Measurements from ENCODE around the gene NSD2.
"Not testable (repeated sequence)": the region's sequence is repeated elsewhere in the genome, so short reads cannot be mapped to it uniquely, and the experiment has no call there.

The NSD2 gene

DNA sequence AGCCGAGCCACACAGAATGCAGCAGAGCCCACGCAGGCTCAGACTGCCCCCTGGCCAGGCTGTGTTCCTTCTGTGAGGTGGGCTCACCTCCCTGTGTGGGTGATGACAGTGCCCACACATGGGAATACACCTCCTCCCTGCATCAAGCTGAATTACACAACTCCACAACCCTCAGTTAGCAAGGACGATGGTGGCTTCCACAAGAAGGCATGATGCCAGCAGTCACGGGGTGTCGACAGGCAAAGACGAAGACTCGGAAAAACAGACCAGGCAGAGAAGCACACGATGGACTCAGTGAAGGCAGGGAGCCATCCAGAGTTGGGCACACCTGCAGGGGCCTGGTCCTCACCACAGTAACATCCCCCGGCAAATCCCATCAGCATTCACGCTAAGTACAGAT lies 27.3 kb upstream of the NSD2 start:
- Histone ChIP-seq H3K4me1 (ENCODE audit: insufficient read depth, low read length) (no peaks in the 10 kb centered on the region), H3K27ac (ENCODE audit: low read depth, low read length) (no peak overlapping the region)

DNA sequence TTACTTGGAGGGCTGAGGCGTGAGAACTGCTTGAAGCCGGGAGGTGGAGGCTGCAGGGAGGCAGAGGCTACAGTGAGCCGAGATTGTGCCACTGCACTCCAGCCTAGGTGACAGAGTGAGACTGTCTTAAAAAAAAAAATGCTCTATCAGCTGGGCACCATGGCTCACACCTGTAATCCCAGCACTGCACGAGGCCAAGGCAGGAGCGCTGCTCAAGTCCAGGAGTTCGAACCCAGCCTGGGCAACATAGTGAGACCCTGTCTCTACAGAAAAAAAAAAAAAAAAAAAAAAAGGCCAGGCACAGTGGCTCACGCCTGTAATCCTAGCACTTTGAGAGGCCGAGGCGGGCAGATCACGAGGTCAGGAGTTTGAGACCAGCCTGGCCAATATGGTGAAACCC lies 26.6 kb upstream of the NSD2 start:
- not testable (repeated sequence) for H3K4me1 ChIP-seq (ENCODE audit: insufficient read depth, low read length); H3K27me3 ChIP-seq (ENCODE audit: control insufficient read depth in 1 of 2, insufficient read depth in 2 of 2, low read length in 2 of 2); H3K4me3 ChIP-seq (ENCODE audit: low read depth in 1 of 2, low read length in 2 of 2); H3K27ac ChIP-seq (ENCODE audit: low read depth, low read length); H3K9me3 ChIP-seq (ENCODE audit: low read length); H3K9ac ChIP-seq (ENCODE audit: low read length)
- H3K36me3 ChIP-seq (ENCODE audit: insufficient read depth, low read length) = peaks cover 31% of the 10 kb centered on the region

More for the DNA sequence above, 27.3 kb upstream of the NSD2 start:
- H3K9me3 ChIP-seq (ENCODE audit: low read length) = no peaks in the 10 kb centered on the region
- H3K9ac ChIP-seq (ENCODE audit: low read length) = no peak overlapping the region
- peaks cover 38% of the 10 kb centered on the region for H3K36me3 ChIP-seq (ENCODE audit: insufficient read depth, low read length)
- no peaks in the 10 kb centered on the region for H3K27me3 ChIP-seq (ENCODE audit: control insufficient read depth in 1 of 2, insufficient read depth in 2 of 2, low read length in 2 of 2)
- H3K4me3 ChIP-seq (ENCODE audit: low read depth in 1 of 2, low read length in 2 of 2) = no peak overlapping the region

DNA sequence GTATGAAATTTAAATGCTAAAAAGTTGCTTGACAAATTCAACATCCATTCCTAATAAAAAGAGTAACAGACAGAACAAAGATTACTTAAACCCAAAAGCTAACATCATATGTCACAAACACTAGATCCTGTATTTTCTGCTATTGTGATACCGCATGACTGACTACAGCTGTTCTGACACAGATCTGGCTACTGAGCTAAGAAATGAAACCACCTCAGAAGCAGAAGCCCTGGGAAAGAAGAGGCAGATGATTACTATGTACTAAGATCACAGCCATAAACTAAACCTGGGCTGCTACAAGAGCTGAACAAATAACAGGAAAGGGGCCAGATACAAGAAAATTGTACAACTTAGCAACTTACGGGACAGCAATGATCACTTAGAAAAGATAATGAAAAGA lies 24.6 kb upstream of the NSD2 start:
- Histone ChIP-seq H3K4me1 (ENCODE audit: insufficient read depth, low read length) (no peaks in the 10 kb centered on the region), H3K27ac (ENCODE audit: low read depth, low read length) (no peak overlapping the region), H3K27me3 (ENCODE audit: control insufficient read depth in 1 of 2, insufficient read depth in 2 of 2, low read length in 2 of 2) (no peaks in the 10 kb centered on the region), H3K9ac (ENCODE audit: low read length) (no peak overlapping the region), H3K4me3 (ENCODE audit: low read depth in 1 of 2, low read length in 2 of 2) (no peak overlapping the region), H3K9me3 (ENCODE audit: low read length) (no peaks in the 10 kb centered on the region), H3K36me3 (ENCODE audit: insufficient read depth, low read length) (peaks cover 26% of the 10 kb centered on the region)

DNA sequence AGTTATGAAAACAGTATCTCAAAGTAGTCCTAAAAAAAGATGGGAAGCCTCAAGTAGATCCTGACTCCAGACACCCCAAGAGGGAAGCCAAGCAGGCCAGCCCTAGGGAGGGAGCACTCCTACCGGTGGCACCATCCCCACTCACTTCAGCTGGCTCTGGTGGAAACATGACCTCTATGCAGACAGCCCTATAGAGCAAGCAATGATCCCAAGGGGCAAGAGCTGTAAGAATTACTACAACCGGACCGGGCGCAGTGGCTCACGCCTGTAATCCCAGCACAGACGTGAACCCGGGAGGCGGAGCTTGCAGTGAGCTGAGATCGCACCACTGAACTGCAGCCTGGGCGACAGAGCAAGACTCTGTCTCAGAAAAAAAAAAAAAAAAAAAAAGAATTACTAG lies 20.9 kb upstream of the NSD2 start:
- Histone ChIP-seq H3K9ac (ENCODE audit: low read length) (no peak overlapping the region), H3K36me3 (ENCODE audit: insufficient read depth, low read length) (peaks cover 6% of the 10 kb centered on the region), H3K9me3 (ENCODE audit: low read length) (no peaks in the 10 kb centered on the region), H3K4me1 (ENCODE audit: insufficient read depth, low read length) (peaks cover 7% of the 10 kb centered on the region), H3K4me3 (ENCODE audit: low read depth in 1 of 2, low read length in 2 of 2) (no peak overlapping the region), H3K27ac (ENCODE audit: low read depth, low read length) (no peak overlapping the region), H3K27me3 (ENCODE audit: control insufficient read depth in 1 of 2, insufficient read depth in 2 of 2, low read length in 2 of 2) (no peaks in the 10 kb centered on the region)

DNA sequence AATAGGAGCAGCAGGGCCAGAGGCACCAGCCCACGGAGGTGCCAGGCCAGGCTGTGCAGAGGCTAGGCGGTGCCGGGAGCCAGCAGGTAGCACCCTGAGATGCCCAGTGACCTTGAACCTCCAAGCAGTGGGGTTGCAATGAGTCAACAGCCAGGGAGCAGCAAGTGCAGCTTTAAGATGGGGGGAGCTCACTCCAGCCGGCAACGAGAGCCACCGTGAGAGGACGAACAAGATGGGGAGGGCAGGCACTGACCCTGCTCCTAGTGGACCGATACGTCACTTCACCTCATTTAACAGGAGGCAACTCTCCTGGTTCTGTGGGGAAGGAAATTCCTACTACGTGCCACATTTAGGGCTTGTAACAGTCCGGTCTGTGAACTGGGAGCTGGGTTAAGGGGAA lies 20.0 kb upstream of the NSD2 start:
- no peaks in the 10 kb centered on the region for H3K9me3 ChIP-seq (ENCODE audit: low read length)
- H3K27me3 ChIP-seq (ENCODE audit: control insufficient read depth in 1 of 2, insufficient read depth in 2 of 2, low read length in 2 of 2) = no peaks in the 10 kb centered on the region
- H3K9ac ChIP-seq (ENCODE audit: low read length) = no peak overlapping the region
- H3K4me1 ChIP-seq (ENCODE audit: insufficient read depth, low read length) = peaks cover 7% of the 10 kb centered on the region
- H3K27ac ChIP-seq (ENCODE audit: low read depth, low read length) = no peak overlapping the region
- H3K36me3 ChIP-seq (ENCODE audit: insufficient read depth, low read length) = peaks cover 6% of the 10 kb centered on the region
- H3K4me3 ChIP-seq (ENCODE audit: low read depth in 1 of 2, low read length in 2 of 2) = no peak overlapping the region

DNA sequence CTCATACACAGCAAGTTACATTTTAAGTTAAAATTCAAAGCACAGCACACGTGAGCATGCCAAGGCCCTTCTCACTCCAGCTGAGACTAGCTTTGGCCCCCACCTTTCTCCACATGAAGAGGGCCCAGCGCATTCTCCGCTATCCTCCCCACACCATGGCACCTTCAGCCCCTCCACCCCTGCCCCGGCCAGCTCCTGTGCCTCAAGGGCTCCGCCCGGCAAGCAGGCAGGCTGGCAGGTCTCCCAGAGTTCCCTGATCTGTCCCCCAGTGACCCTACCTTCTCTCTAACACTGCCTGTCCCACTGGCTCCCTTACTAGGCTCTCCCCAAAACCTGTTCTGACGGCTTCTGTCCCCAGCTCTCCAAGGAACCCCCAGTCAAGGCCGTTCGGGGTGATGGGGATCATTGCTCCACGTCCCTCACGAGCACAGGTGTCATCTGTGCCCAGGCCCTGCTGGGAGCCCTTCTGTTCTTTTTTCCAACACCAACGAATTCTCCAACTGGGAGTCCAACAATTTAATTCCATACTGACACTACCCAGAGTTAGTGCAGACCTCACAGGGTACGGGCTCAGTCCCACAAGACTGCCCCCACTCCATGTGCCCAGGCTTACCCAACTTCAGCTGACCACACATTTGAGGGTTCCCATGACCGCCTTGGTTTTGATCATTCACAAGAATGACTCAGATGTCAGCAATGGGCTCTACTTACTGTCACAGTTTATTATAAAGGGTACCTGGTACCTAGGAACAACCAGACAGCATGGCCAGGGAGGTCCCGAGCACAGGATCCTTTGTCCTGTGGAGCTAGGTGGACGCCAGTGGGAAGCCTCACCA lies 19.4 kb upstream of the NSD2 start:
- no peaks in the 10 kb centered on the region for H3K36me3 ChIP-seq (ENCODE audit: insufficient read depth, low read length)
- H3K9ac ChIP-seq (ENCODE audit: low read length) = no peak overlapping the region
- no peak overlapping the region for H3K4me3 ChIP-seq (ENCODE audit: low read depth in 1 of 2, low read length in 2 of 2)
- H3K9me3 ChIP-seq (ENCODE audit: low read length) = no peaks in the 10 kb centered on the region
- no peak overlapping the region for H3K27ac ChIP-seq (ENCODE audit: low read depth, low read length)
- H3K27me3 ChIP-seq (ENCODE audit: control insufficient read depth in 1 of 2, insufficient read depth in 2 of 2, low read length in 2 of 2) = no peaks in the 10 kb centered on the region
- H3K4me1 ChIP-seq (ENCODE audit: insufficient read depth, low read length) = peaks cover 7% of the 10 kb centered on the region

DNA sequence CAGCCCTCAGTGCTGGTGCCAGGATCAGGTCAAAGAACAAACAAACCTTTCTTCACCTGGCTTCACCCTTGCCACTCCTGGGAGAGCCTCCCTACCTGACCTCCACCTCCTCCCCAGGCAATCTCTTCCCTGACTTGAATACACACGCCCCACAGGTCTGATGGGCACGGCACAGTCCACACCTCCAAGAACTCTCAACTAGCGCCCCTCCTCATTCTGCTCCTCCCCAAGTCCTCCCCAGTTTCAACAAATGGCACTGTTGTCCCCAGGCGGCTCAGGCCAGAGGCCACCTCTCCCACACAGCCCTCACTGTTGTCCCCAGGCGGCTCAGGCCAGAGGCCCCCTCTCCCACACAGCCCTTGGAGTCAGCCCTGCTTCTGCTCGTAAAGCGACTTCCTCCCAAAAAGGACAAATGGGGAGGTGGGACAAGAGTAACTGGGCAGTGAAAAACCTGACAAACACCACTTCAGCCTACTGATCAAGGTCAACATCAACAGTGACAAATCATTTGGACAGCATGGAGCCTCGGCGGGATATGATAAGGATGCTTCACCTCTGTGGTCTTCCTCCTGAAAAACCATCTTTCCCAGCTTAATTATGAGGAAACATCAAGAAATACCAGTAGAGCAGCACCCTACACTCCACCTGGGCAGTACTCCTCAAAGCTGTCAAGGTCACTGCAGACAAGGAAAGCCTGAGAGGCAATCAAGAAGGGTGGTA lies 18.1 kb upstream of the NSD2 start:
- Histone ChIP-seq H3K9ac (ENCODE audit: low read length) (no peak overlapping the region), H3K9me3 (ENCODE audit: low read length) (no peaks in the 10 kb centered on the region), H3K4me3 (ENCODE audit: low read depth in 1 of 2, low read length in 2 of 2) (no peak overlapping the region), H3K36me3 (ENCODE audit: insufficient read depth, low read length) (no peaks in the 10 kb centered on the region), H3K27me3 (ENCODE audit: control insufficient read depth in 1 of 2, insufficient read depth in 2 of 2, low read length in 2 of 2) (no peaks in the 10 kb centered on the region), H3K4me1 (ENCODE audit: insufficient read depth, low read length) (peaks cover 16% of the 10 kb centered on the region), H3K27ac (ENCODE audit: low read depth, low read length) (no peak overlapping the region)

DNA sequence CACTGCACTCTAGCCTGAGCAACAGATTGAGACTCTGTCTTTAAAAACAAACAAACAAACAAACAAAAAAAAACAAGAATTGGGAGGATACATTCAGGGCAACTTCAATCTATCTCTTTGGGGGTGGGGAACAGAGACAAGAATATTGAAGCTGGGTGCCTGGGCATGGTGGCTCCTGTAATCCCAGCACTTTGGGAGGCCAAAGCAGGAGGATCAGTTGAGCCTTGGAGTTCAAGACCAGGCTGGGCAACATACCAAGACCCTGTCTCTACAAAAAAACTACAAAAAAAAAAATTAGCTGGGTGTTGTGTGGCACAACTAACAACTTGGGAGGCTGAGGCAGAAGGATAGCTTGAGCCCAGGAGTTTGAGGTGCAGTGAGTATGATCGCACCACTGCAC lies 16.4 kb upstream of the NSD2 start:
- no peaks in the 10 kb centered on the region for H3K9me3 ChIP-seq (ENCODE audit: low read length)
- no peaks in the 10 kb centered on the region for H3K36me3 ChIP-seq (ENCODE audit: insufficient read depth, low read length)
- H3K4me3 ChIP-seq (ENCODE audit: low read depth in 1 of 2, low read length in 2 of 2) = peak overlapping the region; percentile 68 to 83
- H3K27ac ChIP-seq (ENCODE audit: low read depth, low read length) = no peak overlapping the region
- H3K27me3 ChIP-seq (ENCODE audit: control insufficient read depth in 1 of 2, insufficient read depth in 2 of 2, low read length in 2 of 2) = no peaks in the 10 kb centered on the region
- peaks cover 16% of the 10 kb centered on the region for H3K4me1 ChIP-seq (ENCODE audit: insufficient read depth, low read length)
- H3K9ac ChIP-seq (ENCODE audit: low read length) = peak overlapping the region; percentile 33

DNA sequence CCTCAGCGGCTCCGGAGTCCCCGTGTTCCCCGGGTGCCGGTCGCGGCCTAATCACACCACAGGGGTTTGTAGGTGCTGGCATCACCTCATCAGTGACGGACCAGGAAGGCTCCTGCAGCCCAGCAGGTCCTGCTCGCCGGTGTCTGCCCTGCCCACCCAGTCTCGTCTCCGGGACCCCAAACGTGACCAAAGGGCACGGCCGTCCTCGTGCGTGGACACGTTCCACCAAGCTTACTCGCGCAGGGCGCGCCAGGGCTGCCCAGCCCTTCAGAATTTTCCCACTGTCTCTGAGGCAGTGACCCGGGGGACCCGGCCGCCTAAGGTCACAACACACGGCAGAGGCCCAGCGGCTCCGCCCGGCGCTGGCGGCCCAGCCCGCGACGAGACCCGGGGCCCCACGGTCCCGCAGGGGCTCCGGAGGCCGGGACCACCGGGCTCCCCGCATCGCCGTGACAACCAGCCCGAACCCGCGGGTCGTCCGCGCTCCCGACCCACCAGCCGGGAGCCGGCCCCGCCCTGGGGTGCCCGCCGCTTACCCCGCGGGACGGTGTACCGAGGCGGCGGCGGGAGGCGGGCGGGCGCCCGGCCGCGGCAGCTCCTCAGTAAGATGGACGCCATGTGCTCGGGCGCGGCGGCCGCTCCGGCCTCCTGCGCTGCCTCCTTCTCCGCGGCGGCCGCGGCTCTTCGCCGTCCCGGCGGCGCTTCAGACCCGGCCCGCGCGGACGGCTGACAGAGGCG lies 15.7 kb upstream of the NSD2 start:
- Histone ChIP-seq H3K36me3 (ENCODE audit: insufficient read depth, low read length) (no peaks in the 10 kb centered on the region), H3K9me3 (ENCODE audit: low read length) (no peaks in the 10 kb centered on the region), H3K27me3 (ENCODE audit: control insufficient read depth in 1 of 2, insufficient read depth in 2 of 2, low read length in 2 of 2) (no peaks in the 10 kb centered on the region), H3K4me3 (ENCODE audit: low read depth in 1 of 2, low read length in 2 of 2) (peak overlapping the region; percentile 68 to 83), H3K4me1 (ENCODE audit: insufficient read depth, low read length) (peaks cover 16% of the 10 kb centered on the region), H3K9ac (ENCODE audit: low read length) (peak overlapping the region; percentile 33), H3K27ac (ENCODE audit: low read depth, low read length) (peak overlapping the region; percentile 68)

DNA sequence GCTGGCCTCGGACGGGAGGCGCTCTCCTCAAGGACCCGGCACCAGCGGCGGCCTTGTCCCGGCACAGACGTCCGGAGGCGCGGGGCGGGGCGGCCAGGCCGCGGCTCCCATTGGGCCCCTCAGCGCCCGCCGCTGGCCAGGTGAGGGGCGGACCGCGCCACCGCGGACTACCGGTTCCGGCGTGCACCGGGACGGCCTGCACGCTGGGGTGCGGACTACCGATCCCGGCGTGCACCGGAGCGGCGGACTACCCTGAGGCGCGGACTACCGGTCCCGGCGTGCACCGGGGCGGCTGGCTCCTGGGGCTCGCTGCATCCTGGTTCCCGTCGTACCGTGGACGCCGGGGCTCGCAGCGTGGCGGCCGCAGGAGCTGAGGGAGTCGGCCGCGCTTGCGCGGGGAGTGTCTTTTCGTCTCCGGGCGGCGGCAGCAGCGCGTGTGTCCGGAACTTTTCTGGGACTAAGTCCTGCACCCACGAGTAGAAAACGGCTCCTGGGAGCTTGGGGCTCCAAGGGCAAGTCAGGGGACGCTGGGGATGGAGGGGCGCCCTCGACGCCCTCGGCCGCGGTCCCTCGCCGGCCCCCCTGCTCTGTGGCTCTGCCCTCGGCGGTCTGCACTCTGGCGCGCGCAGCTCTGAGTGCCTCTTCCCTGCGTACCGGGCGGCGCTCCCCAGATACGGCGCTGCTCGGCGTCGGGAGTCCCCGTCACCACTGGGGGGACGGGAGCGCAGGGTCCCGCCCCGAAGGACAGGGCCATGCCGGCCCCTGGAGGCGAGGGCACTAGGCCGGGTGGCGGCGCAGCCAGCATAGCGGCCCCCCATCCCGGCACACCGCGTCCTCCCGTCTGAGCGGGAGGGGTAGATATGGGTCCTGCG lies 14.9 kb upstream of the NSD2 start, which contains the start of gene LETM1:
TSS of gene LETM1 (minus strand) at position 86 of the 872 bp plus-strand sequence. CDS start 206 bp downstream, outside the sequence.
- Histone ChIP-seq H3K9ac (ENCODE audit: low read length) (peak within 1 kb of the TSS; percentile 33), H3K9me3 (ENCODE audit: low read length) (no peaks in the 10 kb centered on the region), H3K27me3 (ENCODE audit: control insufficient read depth in 1 of 2, insufficient read depth in 2 of 2, low read length in 2 of 2) (no peaks in the 10 kb centered on the region), H3K27ac (ENCODE audit: low read depth, low read length) (peak within 1 kb of the TSS; percentile 86), H3K4me3 (ENCODE audit: low read depth in 1 of 2, low read length in 2 of 2) (peak within 1 kb of the TSS; percentile 68 to 83), H3K36me3 (ENCODE audit: insufficient read depth, low read length) (no peaks in the 10 kb centered on the region), H3K4me1 (ENCODE audit: insufficient read depth, low read length) (peaks cover 16% of the 10 kb centered on the region)
